GM18867 (cell line): ENCODE results near the gene HSPA12B.

Experiments
- ATAC-seq: cut with Tn5 transposase; IDR thresholded peaks from one replicate; pipeline ENCODE4 v1.9.1; 2021; ENCODE audit warnings: mild to moderate bottlenecking, moderate library complexity; ENCODE audit not compliant: unreplicated experiment

Gene HSPA12B, protein sequence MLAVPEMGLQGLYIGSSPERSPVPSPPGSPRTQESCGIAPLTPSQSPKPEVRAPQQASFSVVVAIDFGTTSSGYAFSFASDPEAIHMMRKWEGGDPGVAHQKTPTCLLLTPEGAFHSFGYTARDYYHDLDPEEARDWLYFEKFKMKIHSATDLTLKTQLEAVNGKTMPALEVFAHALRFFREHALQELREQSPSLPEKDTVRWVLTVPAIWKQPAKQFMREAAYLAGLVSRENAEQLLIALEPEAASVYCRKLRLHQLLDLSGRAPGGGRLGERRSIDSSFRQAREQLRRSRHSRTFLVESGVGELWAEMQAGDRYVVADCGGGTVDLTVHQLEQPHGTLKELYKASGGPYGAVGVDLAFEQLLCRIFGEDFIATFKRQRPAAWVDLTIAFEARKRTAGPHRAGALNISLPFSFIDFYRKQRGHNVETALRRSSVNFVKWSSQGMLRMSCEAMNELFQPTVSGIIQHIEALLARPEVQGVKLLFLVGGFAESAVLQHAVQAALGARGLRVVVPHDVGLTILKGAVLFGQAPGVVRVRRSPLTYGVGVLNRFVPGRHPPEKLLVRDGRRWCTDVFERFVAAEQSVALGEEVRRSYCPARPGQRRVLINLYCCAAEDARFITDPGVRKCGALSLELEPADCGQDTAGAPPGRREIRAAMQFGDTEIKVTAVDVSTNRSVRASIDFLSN

DNA sequence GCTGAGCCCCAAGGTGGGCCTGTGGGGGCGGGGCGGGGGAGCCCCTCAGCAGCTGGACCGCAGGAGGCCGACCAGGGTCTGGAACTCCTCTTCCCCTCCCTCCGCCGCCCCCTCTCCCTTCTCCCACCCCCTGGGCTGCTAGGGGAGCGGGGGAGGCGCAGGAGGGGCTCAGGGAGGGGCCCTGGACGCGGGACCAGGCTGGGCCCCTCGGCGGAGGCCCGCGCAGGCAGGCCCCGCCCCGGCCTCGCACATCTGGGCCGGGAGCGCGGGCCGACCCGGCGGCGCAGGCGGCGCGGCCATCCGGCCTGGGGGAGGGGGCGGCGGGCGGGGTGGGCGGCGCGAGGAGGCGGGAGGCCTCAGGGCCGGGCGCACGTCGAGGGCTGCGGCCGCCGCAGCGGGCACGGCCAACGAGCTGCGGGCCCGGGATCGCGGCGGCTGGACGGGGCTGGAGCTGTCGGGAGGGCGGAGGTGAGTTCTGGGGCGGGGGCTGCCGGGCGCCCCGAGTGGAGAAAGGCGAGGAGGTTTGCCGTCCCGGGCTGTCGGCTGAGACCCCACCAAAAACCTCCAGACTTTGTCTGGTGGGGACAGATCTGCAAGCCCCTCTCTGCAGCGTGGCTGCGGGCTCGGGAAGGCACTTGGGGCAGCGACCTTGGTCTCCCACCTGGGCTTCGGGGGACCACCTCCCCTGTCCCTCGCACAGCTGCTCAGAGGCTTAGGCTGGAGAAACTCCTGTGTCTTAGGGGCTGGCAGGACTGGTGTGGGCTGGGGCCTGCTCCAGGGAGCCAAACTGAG lies at the start of gene HSPA12B:
HSPA12B (plus strand) TSS at position 359 of the 792 bp plus-strand sequence. CDS start 5,990 bp downstream, outside the sequence.
- ATAC-seq = no peak

DNA sequence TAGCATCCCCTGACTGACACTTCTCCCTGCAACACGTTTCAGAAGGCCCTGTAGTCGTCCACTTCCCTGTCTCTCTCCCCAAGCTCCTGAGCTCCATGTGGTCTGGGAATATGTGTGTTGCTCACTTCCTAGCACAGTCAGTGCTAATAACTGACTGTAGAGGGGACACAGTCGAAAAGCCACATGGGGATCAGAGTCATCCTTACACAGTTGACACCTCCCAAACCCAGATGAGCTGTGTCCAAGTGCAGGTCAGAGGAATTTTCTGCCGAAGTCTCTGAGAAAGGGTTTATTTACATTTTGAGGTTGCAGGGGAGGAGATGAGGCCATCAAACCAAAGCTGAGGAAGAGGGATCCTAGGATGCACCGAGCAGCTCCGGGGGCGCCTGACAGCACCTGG lies 47.1 kb upstream of the HSPA12B start:
- no peak for ATAC-seq

GRCh38 chr20:3686421-3686820 lies 46.1 kb upstream of the HSPA12B start:
- ATAC-seq = no peak

GRCh38 chr20:3686867-3687321 lies 45.6 kb upstream of the HSPA12B start:
- no peak for ATAC-seq

- ATAC-seq = no peak
Measured at GRCh38 chr20:3687655-3688054, 44.8 kb upstream of the HSPA12B start.

DNA sequence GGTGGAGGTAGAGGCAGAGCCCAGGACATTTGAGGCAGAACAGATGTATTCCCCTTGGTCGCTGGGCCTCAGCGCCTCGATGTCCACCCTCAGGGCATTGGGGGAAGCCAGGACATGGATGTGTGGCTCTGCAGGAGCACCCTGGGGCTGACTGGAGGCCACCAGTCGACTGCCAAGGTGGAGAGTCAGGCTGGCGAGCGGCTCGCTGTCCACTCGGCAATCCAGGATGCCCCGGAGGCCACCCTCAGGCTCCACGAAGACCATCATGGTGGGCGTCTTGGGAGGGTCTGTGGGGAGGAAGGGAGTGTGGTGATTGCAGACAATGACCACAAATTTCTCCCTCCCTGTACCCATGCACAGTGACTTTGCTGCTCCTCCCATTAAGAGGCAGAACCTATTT lies 42.5 kb upstream of the HSPA12B start:
- no peak for ATAC-seq

- ATAC-seq = no peak
Measured at GRCh38 chr20:3690413-3690812, 42.1 kb upstream of the HSPA12B start.

GRCh38 chr20:3691306-3691705 lies 41.2 kb upstream of the HSPA12B start:
- no peak for ATAC-seq

DNA sequence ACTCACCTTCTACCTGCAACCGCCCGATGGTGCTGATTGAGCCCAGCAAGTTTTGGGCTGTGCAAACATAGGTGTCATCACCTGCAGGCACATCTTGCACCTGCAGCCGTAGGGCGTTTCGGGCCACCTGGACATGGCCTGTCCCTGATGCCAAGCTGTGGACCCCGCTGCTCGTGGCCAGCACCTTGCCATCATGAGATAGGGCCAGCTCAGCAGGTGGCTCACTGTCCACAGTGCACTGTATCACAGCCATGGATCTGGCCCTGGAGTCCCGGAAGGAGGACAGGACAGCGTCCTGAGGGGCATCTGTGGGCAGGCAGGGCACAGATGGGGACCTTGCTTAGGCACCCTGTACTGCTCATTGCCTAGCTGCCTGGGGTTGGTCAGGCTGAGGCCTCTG lies 40.6 kb upstream of the HSPA12B start:
- ATAC-seq = no peak

DNA sequence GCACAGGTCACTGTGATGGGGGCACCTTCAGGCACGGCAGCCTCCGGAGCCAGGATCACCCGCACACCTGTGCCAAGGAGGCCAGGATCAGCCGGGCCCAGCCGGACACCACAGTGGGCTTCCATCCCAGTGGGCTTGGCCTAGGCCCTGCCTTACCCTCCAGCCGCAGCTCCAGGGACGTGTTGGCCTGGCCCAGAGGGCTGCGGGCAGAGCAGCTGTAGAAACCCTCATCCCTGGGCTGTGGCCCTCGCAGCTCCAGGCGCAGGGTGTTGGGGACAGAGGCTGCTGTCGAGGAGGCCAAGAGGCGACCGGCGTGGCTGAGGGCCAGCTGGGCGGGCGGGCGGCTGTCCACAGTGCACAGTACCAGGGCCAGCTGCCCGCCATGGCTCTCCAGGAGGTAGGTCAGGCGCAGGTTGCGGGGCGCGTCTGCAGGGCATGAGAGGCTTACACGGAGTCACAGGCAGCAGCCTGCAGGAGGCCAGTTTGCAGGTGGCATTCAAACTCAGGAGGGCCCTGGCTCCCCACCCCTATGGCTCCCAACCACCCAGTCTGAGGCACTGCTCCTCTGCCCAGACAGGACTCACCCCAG lies 39.7 kb upstream of the HSPA12B start:
- ATAC-seq = no peak

DNA sequence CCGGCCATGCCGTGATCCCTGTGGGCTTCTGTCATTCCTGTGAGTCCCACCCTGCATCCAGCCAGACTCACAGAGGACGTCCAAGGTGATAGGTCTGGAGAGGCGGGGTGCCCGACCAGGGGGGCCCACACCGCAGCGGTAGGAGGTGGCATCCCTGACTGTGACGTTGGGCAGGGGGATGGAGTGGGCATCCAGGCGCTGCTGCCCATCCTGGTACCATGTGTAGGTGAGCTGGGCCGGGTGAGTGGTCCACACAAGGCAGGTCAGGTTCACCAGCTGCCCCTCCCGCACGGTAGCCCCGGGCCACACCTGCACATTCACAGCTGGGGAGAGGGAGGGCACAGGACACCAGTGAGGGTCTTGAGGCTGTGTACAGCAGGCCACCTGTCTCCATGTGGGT lies 39.1 kb upstream of the HSPA12B start:
- no peak for ATAC-seq

- no peak for ATAC-seq
Measured at GRCh38 chr20:3694864-3695263, 37.6 kb upstream of the HSPA12B start.

GRCh38 chr20:3696200-3696599 lies 36.3 kb upstream of the HSPA12B start:
- no peak for ATAC-seq

- ATAC-seq = no peak
Measured at GRCh38 chr20:3696745-3697587, 35.5 kb upstream of the HSPA12B start.

GRCh38 chr20:3697588-3698305 lies 34.7 kb upstream of the HSPA12B start:
- ATAC-seq = no peak

DNA sequence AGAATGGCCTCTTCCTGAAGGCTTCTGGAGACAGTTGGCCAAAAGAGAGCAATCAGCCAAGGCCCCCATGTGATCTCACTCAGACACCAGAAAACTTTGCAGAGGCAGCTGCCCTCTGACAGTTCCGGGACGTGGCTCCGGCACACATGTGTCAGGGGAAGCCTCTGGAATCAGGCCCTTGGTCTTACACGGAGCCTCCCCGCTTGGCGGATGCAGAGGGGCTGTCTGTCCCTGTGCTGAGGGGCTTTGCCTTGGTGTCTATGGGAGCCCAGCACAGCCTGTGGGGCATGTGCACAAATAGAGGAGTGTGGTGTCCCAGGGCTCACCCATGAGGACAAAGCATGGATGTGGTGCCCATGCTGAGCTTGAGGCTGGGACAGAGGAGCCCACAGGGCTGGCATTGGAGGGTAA lies 33.9 kb upstream of the HSPA12B start:
- ATAC-seq = no peak

DNA sequence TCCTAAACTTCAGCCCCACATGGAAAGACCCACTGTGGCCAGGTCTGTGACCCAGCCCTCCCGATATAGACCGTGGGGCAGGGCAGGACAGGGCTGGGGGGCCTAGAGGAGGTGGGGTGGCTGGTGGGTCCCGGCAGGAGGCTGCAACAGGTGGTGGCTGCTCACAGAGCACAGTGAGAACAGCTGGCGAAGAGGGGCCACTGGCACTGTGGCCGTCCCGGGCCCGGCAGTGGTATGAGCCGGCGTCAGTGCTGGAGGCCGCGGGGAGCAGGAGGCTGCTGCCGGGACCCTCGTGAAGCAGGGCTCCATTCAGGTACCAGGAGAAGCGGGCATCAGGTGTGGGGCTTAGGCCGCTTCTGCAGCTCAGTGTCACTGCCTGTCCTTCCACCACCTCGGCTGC lies 33.4 kb upstream of the HSPA12B start:
- no peak for ATAC-seq

- no peak for ATAC-seq
Measured at GRCh38 chr20:3701061-3701998, 31.2 kb upstream of the HSPA12B start.
